NCI-H2196 (cell line): ENCODE measurements around the gene SLC2A10.
A peak's percentile ranks its signal among the peaks of the same experiment; 100 is the strongest.

Experiments
- DNase-seq: peaks from one replicate; lab custom pipeline; 2025; ENCODE audit not compliant: unreplicated experiment; lab: John Stamatoyannopoulos, UW

The SLC2A10 gene

DNA sequence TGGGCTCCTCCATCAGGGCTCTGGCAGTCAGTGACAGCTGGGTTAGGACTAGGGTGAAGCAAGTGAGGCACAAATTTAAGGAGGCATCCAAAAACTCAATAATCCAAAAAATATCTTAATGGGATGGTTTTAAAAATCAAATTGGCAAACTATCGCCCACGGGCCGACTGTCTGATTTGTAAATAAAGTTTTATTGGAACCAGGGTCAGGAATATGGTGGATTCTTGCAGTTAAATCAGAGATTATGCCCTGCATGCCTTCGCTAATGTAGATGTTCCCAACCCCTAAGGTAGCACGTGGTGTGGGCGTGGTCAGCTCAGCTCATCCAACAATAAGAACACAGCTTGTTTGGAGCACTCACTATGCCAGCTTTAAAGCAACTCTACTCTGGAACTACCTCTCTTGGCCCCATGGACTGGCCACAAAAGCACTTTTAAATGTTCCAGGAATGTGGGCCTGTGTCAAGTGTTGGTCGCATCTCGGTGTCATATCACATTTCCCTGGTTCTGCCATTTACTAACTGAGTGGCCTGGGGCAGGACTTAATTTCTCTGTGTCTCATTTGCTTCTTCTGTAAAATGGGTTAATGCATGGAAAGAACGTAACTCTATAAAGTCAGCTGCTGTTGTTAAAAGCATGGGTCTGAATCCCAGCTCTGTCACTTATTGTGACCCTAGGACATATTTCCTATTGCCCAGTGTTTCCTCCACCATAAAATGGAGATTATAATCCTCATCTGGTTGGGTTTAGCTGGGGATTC, 27.2 kb upstream of the SLC2A10 start:
- DNase-seq = no peak

DNA sequence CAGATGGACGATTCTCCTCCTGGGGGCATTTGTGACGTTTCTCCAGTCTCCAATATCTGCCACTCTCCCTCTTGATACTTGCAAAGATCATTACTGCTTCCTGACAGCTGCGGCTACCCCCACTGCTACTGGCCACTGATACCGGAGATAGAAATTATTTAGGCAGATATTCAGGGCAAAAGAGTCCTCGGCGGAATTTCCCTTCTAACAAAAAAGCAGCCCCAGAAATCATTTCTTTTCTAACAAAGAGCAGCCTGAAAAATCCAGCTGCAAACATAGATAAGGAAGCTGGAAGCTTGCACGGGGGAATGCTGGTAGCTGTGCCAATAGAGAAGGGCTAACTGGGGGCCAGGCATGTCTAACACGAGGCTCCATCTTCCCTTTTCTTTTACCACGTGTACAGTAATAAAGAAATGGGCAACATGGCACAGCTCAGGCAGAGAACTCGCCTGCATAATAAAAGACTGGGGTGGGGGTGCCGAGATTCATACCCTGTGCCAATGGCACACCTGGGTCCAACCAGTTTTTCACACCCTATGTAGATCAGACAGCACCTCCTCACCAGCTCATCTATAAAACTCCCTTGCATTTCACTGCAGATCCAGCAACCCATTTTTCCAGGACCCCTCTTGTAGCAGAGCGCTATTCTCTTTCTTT, 26.3 kb upstream of the SLC2A10 start:
- DNase-seq = no peak

DNA sequence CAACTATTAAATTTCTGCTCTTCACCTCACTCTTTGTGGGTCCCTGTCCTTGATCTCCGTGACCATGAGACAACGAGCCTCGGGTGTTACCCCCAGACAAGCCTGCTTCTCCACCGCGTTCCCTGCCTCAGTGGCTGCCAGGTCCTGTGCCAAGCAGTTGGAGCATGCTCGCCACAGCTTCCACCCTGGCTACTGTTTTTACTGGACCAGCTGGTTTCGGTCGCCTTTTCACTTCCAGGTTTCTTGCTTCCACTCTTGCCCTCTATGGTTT, 25.8 kb upstream of the SLC2A10 start:
- no peak for DNase-seq

DNA sequence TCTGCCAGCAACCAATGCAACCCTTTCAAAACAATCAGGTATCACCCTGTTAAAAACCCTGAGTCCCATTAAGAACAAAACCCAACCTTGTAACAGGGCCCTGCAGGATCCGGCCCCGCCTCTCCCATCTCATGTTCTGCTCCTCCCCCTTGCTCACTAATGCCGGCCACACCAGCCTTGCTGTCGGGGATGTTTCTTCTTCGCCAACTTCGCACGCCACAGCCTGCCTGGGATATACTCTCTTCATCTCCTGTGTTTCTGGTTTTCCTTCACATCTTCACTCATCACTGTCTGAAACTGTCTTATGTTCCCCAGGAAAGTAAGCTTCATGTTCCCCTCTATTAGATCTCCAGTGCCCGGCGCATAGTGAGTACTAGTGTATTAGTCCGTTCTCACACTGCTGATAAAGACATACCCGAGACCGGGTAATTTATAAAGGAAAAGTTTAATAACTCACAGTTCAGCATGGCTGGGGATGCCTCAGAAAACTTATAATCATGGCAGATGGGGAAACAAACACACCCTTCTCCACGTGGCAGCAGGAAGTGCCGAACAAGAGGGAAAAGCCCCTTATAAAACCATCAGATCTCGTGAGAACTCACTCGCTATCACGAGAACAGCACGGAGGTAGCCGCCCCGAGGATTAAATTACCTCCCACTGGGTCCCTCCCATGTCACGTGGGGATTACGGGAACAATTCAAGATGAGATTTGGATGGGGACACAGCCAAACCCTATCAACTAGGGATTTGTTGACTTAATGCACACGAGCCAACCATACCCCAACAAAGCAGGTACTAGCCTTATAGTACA, 25.3 kb upstream of the SLC2A10 start:
- no peak for DNase-seq

DNA sequence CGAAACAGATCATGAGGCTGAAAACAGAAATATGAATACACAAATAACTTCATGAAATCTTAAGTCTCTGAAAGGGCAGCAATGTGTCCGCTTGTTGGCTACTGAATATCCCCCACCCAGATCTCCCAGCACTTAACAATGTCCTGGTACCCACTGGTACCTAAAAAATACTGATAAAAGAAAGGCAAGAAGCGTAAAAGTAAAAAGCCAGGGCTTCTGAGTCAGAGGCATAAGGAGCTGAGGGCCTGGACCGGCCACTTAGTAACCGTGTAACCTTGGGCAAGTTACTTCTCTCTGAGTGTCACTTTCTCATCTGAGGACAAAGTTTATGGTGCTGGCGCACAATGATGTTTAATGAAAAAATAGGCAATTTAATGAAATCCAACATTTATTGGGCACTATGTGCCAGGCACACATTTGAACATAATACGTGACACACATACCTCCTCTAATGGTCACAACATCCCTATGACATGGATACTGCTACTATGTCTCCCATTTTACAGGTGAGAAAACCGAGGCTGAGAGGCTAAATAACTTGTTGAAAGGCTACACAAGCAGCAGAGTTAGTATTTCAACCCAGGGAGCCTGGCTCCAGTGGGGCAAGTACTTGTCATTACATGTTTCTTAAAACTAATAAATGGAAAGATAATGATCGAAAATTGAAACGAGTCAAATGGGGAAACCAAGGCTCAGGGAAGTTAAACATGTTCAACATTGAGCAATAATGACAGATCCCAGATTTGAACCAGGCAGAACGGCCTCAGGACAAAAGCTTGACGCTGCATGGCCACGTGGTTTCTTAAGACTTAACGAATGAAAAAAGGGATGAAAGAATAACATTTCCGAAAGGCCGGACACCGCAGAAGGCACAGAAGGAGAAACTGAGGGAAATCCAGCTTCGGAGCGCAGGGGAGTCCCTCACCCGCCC, 21.0 kb upstream of the SLC2A10 start:
- no peak for DNase-seq

DNA sequence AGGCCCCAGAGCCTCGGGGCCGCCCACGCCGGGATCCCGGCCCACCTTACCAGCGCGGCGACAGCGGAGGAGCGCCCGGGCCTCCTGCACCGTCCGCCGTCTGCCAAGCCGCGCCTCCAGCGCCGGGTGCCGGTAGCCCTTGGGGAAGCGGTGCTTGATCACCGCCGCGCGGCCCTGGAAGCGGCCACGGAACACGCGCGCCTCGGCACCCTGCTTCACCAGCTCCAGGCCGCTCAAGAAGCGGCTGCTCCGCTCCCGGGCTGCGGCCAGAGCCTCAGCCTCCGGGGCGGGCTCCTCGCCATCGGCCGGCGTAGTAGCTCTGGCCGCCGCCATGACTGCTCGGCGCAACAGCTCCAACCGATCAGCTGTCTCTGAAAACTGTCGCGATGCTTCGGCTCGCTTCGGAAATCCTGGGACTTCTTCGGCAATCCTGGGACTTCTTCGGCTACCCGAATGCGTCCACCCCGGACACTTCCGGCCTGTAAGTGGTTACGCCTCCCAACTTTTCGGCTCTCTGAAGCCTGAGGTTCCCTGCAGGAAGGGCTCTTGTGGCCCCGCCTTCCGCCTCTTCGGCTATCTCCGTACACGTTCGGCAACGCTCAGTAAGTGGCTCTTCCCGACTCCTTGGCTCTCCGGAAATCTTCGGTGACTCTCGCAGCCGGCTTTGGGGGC, 20.2 kb upstream of the SLC2A10 start, which contains the start of gene TP53RK:
Gene TP53RK, minus strand, starts transcription at position 363 of the 672 bp plus-strand sequence. Its CDS starts 30 bp downstream, at position 333.
- DNase-seq = peak; percentile 92

DNA sequence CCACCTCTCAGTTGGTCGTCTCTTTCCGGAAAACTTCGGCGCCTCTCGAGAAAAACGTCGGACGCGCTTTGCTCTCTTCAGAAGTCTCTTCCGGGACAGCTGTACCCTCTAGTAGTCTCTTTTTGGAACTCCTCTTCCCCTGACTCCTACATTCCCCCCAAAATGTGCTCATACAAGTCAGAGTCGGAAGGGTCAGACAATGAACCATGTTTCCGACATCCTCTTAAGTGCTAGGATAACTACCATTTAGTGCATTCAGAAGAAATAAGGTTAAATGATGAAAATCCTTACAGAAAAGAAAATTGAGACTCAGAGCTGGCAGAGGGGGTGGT, 19.7 kb upstream of the SLC2A10 start:
- DNase-seq = no peak

DNA sequence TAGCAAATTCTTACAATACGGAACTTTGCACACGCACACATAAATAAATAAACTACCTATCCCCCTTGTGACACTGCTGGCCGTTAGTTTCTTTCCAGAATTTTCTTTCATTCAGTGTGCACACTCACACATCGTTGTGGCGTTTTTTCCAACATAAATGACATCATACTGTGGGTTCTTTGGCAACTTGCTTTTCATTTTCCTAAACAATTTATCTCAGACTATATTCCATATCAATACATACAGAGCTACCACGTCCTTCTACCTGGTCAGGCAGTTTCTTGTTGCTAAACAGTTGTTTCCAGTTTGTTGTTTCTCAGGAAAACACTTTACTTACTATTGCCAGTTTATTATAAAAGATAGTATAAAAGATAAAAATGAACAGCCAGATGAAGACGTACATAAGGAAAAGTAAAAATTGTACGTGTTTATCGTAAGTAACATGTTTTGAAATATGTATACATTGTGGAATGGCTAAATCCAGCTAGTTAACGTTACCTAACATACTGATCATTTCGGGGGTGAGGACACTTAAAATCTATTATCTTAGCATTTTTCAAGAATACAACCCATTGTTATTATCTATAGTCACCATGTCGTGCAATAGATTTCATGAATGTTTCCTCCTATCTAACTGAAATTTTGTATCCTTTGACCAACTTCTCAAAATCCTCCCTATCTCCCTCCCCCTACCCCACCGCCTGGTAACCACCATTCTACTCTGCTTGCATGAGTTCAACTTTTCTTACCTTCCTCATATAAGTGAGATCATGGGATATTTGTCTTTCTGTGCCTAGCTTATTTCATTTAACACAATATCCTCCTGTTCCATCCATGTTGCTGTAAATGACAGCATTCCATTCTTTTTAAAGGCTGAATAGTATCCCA, 19.0 kb upstream of the SLC2A10 start:
- no peak for DNase-seq

DNA sequence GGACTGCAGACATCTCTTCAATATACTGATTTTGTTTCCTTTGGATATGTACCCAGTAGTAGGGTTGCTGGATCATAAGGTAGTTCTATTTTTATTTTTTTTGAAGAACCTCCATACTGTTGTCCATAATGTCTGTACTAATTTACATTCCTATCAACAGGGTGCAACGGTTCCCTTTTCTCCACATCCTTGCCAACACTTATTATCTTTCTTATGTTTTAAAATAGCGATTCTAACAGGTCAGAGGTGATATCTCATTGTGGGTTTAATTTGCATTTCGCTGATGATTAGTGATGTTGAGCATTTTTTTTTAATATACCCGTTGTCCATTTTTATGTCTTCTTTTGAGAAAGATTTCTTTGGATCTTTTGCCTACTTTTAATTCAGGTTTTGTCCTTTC, 18.3 kb upstream of the SLC2A10 start:
- DNase-seq = no peak

DNA sequence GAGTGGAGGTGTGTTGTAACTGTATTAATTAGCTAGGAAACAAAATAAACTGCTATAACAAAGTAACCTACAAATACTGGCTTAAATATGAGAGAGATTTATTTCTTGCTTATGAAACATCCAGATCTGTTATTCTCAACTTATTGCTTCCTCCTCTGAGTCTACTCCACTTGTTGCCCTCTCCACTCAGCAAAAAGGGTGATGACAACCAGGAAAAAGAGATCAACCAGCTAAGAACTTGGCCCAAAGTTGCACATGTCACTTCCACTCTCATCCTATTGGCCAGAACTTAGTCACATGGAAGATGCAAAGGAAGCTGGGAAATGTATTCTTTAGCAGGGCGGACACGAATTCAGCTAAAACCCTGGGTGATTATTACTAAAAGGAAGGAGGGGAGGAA, 15.0 kb upstream of the SLC2A10 start:
- DNase-seq = peak; percentile 9

DNA sequence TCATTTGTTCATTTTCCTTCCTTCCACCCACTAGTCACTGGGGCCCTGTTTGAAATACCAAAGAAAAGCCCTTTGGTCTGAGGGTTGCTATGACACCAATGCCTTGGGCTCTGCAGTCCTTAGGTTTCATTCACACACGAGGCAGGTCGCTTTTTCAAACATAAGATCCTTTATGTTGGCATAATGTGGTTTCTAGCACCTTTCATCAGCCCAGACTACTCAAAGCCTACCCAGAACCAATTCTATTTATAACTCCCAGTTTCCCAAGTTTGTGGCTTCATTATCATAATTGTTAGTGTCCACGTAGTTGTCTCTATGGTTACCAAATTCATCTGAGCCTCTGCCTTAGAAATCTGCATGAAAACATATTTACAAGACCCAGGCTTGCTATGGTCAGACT, 13.6 kb upstream of the SLC2A10 start:
- DNase-seq = peak; percentile 40

DNA sequence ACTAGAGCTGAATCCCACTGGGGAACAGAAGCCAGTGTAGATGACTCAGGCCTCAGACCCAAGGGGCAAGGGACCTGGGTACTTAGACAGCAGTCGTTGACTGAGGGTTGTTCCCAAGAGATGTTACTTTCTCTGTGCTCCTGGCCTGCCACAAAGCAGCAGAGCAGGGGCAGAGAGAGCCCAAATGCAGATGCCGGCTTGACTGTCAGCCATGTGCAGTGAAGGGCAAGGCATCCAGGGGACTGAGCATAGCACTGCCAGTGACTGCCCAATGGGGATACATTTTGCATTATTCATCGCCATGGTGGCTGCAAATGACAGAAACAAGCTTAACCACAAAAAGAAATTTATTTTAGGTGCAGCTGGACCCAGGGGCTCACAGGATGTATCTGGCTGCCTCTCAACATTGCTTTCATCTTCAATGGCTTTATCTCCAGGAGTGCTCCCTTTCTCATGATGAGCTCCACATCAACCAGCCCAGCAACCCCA, 12.6 kb upstream of the SLC2A10 start:
- DNase-seq = no peak

DNA sequence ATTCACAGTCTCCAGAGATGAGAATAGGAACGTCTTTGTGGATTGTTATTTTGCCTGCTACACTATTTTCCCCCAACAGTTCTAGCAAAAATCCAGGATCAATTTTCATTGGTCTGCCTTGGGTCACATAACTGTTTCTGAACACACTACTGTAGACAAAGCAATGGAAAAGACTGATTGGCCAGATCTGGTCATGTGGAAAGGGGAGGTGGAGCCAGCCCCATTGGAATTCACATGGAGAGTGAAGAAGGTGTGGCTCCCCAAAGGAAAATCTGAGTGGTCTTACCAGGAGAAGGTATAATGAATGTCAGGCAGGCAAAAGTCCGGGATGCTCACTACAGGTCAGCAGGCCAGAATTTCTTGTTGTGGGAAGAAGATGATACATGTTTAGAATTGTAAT, 10.7 kb upstream of the SLC2A10 start:
- DNase-seq = no peak

DNA sequence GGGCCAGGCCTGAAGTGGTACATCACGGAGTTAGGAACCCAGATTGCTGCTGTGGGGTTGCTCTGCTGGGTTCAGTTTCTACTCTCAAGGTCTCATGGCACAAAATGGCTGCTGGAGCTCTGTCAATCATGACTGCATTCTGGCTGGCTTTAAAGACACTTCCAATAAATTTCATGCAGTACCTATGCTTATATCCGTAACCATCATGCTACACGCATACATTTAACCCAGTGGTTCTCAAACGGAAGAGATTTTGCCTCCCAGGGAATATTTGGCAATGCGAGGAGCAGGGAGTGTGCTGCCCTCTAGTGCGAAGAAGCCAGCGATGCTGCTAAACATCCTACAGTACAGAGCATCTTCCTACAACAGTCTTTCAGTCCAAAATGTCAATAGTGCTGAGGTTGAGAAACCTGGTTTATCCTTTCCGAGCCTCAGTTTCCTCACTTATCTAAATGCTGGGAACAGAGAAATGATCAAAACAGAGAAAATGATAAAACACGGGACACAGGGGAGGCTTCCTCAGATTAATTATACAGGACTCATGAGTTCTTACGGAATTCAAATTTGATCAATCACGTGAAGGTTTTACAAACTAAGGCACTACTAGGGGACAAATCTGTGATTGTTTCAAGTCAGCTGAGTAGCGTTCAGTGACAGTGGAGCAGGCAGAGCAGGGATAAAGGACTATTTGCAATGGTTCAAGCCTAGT, 9.6 kb upstream of the SLC2A10 start:
- DNase-seq = peak; percentile 4

DNA sequence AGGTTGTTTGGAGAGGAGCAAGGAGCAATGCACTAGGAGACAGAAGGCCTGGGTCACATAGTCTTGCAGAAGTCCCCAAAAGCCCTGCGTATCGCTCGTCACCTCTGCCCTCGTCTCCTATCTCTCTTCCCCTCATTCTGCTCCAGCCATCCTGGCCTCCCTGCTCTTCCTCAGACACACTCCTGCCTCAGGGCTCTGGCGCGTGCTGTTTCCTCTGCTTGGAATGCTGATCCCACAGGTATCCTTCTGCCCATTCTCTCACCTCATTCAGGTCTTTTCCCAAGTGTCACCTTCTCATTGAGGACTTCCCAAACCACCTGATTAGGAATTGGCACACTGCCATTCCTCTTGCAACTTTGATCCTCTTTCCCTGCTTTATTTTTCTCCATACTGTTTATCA, 9.0 kb upstream of the SLC2A10 start:
- DNase-seq = no peak

DNA sequence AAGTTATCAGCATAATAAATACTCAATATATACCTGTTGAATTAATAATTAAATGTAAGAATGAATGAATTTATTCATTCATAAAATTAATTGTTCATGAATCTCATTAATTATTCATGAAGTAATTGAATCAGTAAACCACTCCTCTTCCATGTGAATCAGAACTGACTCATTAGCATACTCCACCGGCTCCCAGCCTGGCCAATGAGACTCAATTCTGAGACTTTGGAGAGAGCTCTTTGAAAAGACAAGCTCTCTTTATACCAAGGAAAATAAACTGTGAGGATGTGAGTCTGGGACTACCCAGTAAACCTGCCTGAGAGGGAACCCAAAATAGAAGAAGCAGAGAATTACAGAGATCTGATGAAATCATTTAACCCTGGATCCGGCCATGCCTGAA, 8.4 kb upstream of the SLC2A10 start:
- DNase-seq = no peak

DNA sequence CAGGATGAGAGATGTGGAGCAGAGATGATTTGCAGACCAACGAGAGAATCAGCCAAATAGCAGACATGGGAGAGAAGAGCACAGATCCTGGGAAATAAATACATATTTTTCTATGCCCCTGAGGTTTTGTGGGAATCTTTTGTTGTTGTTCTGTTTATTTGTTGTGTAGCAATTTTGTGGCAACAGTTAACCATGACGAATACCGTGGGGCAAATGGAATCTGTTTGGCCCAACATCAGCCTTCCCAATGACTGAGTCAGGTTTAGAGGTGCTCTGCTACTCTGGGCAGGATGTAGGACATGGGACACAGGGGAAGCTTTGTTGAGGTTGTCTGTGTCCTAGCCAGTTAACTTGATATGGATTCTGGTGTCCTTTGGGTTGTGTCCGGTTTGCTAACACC, 7.9 kb upstream of the SLC2A10 start:
- no peak for DNase-seq

DNA sequence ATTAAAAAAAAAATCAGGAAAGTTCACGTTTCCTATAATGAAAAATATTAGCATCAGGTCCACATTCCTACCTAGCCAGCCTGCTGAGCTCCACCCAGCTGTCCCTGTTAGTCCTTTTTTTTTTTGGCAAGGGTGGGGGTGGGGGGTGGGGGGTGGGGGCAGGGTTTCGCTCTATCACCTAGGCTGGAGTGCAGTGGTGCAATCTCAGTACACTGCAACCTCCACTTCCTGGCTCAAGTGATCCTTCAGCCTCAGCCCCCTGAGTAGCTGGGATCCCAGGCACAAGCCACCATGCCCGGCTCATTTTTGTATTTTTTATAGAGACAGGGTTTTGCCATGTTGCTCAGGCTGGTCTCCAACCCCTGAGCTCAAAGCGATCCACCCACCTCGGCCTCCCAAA, 7.5 kb upstream of the SLC2A10 start:
- DNase-seq = no peak
